Ascending aorta (tissue), 2 donors: Measurements from ENCODE around the gene PDE6B. TPM values are rescaled to one million over a fixed set of nuclear protein-coding genes. Genes with fewer than 3 reads are reported as not detected.

Experiments used
- DNase-seq, 2 donors: peaks; one replicate each; pipeline ENCODE4 v3.0.0-alpha.2; 2019; ENCODE audit warnings: low spot score in 2 of 2
- H3K27ac ChIP-seq, 2 donors: fragments of 200-600 bp; sonication (generic); one replicate each; pipeline ENCODE4 v1.5.1; 2016 to 2017; ENCODE audit warnings: mild to moderate bottlenecking in 1 of 2
- H3K27me3 ChIP-seq: fragments of 200-600 bp; sonication (generic); one replicate; pipeline ENCODE4 v1.5.1; 2017
- H3K36me3 ChIP-seq, 2 donors: fragments of 200-600 bp; sonication (generic); one replicate each; pipeline ENCODE4 v1.5.1; 2016
- H3K4me1 ChIP-seq, 2 donors: fragments of 200-600 bp; sonication (generic); one replicate each; pipeline ENCODE4 v1.5.1; 2016 to 2017; ENCODE audit warnings: mild to moderate bottlenecking in 1 of 2
- H3K4me3 ChIP-seq, 2 donors: fragments of 200-600 bp; sonication (generic); one replicate each; pipeline ENCODE4 v1.5.1; 2016 to 2017; ENCODE audit warnings: mild to moderate bottlenecking in 1 of 2
- H3K9me3 ChIP-seq, 2 donors: fragments of 200-600 bp; sonication (generic); one replicate each; pipeline ENCODE4 v1.5.1; 2016
- intact Hi-C: fragments of 100-400 bp; cut with DNase I; formaldehyde crosslinking; loops from one replicate; pipeline ENCODE4 v1.15.1; 2023
- total RNA-seq: library from RNA; depleted of rRNA; stranded (reverse); fragments of >200 nt; gene quantifications from one replicate; pipeline ENCODE4 v1.1.0, GENCODE V29; 2016
- TF ChIP-seq, protein P1 (sequence below), 3 experiments: fragments of 200-600 bp in 2 of 3; fragments of 450-650 bp in 1 of 3; sonication (generic) in 2 of 3; IDR thresholded peaks; one replicate each; pipeline ENCODE4 v1.5.1; 2016 to 2019; ENCODE audit warnings: antibody characterized with exemption in 3 of 3, mild to moderate bottlenecking in 1 of 3, moderate library complexity in 1 of 3

The PDE6B gene
- total RNA-seq, 1 donor from 2014 or later, result not detected

DNA sequence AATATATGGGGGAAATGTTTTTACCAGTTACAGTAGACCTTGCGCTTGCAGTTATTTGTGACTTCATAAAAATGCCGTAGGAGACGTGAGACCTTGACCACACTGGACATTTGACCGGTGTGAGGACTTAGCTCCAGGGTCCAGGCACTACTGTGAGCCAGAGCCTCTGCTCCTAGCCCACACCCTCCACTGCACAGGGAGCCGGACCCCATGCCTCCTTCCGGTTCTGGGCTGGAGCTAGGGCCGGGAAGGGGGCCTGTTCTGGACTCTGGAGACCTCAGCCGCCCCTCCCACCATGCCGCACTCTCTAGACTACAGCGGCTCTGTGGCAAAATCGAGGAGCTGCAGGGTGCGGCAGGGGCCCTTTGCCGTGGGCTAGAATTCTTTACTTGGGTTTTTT lies 85.5 kb downstream of the PDE6B start:
- no peak for DNase-seq
- no peak overlapping the region for H3K4me3 ChIP-seq
- intact Hi-C loops, result no loop called here
- TF ChIP-seq, protein P1, sequence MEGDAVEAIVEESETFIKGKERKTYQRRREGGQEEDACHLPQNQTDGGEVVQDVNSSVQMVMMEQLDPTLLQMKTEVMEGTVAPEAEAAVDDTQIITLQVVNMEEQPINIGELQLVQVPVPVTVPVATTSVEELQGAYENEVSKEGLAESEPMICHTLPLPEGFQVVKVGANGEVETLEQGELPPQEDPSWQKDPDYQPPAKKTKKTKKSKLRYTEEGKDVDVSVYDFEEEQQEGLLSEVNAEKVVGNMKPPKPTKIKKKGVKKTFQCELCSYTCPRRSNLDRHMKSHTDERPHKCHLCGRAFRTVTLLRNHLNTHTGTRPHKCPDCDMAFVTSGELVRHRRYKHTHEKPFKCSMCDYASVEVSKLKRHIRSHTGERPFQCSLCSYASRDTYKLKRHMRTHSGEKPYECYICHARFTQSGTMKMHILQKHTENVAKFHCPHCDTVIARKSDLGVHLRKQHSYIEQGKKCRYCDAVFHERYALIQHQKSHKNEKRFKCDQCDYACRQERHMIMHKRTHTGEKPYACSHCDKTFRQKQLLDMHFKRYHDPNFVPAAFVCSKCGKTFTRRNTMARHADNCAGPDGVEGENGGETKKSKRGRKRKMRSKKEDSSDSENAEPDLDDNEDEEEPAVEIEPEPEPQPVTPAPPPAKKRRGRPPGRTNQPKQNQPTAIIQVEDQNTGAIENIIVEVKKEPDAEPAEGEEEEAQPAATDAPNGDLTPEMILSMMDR (IDR thresholded peaks at IDR 0.05), result no peak
- H3K27ac ChIP-seq, result no peak overlapping the region
- peaks cover 6 to 13% of the 10 kb centered on the region in 2 donors for H3K4me1 ChIP-seq
- H3K27me3 ChIP-seq, result no peaks in the 10 kb centered on the region
- no peaks in the 10 kb centered on the region for H3K9me3 ChIP-seq
- H3K36me3 ChIP-seq, result no peaks in the 10 kb centered on the region

- H3K4me3 ChIP-seq, result no peak overlapping the region
- TF ChIP-seq, protein P1 (IDR thresholded peaks at IDR 0.05), result no peak
- intact Hi-C loops, result no loop called here
- H3K9me3 ChIP-seq, result no peaks in the 10 kb centered on the region
- peaks cover 2 to 8% of the 10 kb centered on the region in 2 donors for H3K4me1 ChIP-seq
- no peaks in the 10 kb centered on the region for H3K27me3 ChIP-seq
- no peak overlapping the region for H3K27ac ChIP-seq
- no peaks in the 10 kb centered on the region for H3K36me3 ChIP-seq
- no peak for DNase-seq
Measured at GRCh38 chr4:712093-712492, 86.7 kb downstream of the PDE6B start.

GRCh38 chr4:712916-713632 lies 87.7 kb downstream of the PDE6B start:
- Histone ChIP-seq H3K27me3 (no peaks in the 10 kb centered on the region), H3K36me3 (no peaks in the 10 kb centered on the region), H3K4me3 (no peak overlapping the region), H3K4me1 (peaks cover 0 to 5% of the 10 kb centered on the region in 2 donors), H3K9me3 (no peaks in the 10 kb centered on the region), H3K27ac (no peak overlapping the region)
- intact Hi-C loops, result no loop called here
- DNase-seq, result no peak
- TF ChIP-seq, protein P1 (IDR thresholded peaks at IDR 0.05), result no peak

DNA sequence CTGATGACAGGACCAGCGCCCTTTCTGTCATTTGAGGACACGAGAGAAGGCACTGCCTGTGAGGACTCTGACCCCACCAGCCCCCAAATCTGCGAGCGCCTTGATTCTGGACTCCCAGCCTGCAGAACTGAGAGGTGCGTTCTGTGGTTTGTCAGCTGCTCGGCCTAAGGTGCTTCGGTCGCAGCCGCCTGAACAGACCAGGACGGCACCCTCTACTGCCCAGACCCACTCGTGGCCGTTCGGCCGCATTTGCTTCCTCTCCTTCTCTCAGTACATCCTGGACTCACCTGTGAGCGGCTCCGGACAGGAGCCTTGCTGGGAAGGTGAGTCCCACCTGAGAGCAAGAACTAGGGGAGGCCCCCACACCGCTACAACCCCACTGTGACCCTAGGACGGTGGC lies 88.7 kb downstream of the PDE6B start:
- Histone ChIP-seq H3K4me3 (no peak overlapping the region), H3K9me3 (no peaks in the 10 kb centered on the region), H3K27me3 (no peaks in the 10 kb centered on the region), H3K27ac (no peak overlapping the region), H3K36me3 (no peaks in the 10 kb centered on the region), H3K4me1 (no peaks in the 10 kb centered on the region)
- no peak for DNase-seq
- TF ChIP-seq, protein P1 (IDR thresholded peaks at IDR 0.05), result no peak
- intact Hi-C loops, result no loop called here

DNA sequence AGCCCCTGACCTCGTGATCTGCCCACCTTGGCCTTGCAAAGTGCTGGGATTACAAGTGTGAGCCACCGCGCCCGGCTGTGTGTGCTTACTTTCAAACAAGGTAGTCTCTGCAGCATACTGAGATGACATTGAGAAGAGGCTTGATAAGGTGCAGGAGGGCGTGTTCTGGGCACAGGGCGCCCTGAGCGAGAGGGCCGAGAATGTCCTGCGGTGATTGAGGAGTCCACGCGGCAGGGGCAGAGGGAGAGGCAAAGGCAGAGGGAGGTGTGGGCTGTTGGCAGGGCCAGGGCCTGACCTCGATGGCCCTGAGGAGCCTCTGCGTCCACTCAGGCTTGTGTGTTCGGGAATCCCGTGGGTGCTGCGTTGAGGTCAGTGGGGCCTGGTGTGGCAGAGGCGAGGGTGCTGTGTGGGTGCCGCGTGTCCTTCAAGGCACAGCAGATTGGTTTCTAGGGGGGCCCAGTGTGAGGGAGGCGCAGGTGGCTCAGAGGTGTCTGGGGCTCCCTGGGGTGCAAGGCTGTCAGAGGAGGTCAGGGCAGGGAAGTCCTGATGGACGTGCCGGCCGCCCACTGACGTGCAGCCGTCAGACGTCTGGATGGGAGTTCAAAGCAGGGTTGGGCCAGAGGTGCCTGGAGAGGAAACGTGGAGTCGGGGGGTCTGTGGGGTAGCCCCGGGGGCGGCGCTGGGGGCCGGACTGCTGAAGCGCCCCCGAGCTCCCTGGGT lies 92.4 kb downstream of the PDE6B start:
- Histone ChIP-seq H3K9me3 (no peaks in the 10 kb centered on the region), H3K27ac (no peak overlapping the region), H3K4me1 (no peaks in the 10 kb centered on the region), H3K4me3 (no peak overlapping the region), H3K27me3 (no peaks in the 10 kb centered on the region), H3K36me3 (peaks cover 0 to 8% of the 10 kb centered on the region in 2 donors)
- intact Hi-C loops, result no loop called here
- TF ChIP-seq, protein P1 (IDR thresholded peaks at IDR 0.05), result no peak
- DNase-seq, result no peak
